GM08714 (cell line): ENCODE results near the gene PRSS35.
"Not testable (repeated sequence)": the region's sequence is repeated elsewhere in the genome, so short reads cannot be mapped to it uniquely, and the experiment has no call there.

Experiments used
- H3K4me3 ChIP-seq: fragments of 200-500 bp; sonication (Bioruptor generic); 2 replicates; pipeline ENCODE4 v1.5.1; 2014; ENCODE audit warnings: mild to moderate bottlenecking, low read length, inconsistent platforms
- ZNF274 ChIP-seq: IDR thresholded peaks from 2 replicates; pipeline ENCODE4 v1.6.1; 2012; ENCODE audit warnings: mild to moderate bottlenecking, low read depth, low read length

Gene PRSS35

DNA sequence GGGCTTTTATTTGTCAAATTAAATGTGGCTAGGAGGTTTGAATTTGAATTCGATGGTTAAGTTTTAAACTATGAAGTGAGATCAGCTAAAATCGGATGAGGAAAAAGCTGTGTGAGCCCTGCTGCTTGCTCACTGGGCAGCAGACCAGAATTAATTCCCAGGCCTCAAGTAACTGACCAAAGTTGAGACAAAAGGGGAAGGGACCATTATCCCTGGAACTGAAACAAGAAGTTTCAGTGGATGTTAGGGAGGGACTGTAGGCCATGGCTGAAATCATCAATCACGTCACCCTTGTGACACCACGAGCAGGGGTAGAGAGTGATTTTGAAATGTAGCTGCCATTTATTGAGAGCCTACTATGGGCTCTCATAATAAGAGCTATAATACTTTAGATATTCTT is 7.0 kb upstream of the PRSS35 start:
- no peak for TF ChIP-seq ZNF274
- no peak overlapping the region for H3K4me3 ChIP-seq

DNA sequence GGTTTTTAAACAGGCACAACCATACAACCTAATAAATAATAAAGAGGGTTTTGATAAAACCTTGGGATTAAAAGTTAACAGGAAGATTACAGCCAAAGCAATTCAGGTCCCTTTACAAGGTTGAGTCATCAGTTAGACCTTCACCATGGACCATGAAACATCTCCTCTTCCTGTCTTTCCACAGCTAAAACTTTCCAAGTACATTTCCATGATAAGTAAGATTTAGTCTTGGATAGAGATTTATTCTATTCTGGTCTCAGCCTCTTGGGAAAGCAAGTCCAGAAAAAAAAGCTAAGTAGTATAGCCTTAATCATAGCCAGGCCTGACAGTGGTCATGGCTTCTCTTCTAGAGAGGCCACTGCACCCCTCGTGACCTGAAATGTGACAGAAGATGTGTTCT is 2.9 kb upstream of the PRSS35 start:
- no peak overlapping the region for H3K4me3 ChIP-seq
- TF ChIP-seq ZNF274, result no peak

DNA sequence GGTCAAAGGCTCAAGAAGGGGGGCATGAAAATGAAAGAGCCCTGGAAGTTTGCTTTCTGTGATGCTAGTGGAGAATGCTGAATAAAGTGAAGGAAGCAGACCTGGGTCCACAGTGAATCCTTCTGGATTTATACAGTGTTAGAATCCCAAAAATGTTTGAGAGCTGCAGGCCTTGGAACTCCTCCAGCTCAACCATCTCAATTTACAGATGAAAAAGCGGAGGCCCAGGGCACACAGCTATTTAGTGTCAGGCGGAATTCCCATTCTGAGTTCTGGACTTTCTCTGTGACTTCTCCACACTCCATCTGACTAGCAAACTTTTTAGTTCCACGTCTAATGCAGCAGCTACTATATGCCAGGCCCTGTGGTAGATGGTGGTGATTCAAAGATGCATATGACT is 1.5 kb upstream of the PRSS35 start:
- no peak overlapping the region for H3K4me3 ChIP-seq
- TF ChIP-seq ZNF274, result no peak

DNA sequence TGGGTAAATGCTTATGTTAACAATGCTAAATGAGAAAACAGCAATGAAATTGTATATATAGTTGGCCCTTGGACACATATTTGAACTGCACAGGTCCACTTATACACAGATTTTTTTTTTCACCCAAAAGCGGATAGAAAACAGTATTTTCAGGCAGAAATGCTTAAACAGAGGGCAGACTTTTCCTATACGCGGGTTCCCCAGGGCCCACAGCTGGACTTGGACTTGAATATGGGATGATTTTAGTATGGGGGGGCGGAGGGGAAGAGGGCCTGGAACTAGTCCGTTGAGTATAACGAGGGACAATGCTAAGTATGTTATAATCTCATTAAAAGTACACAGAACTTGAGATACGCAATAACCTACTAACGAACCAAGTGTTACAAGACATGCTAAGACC is 1.1 kb upstream of the PRSS35 start:
- TF ChIP-seq ZNF274, result no peak
- no peak overlapping the region for H3K4me3 ChIP-seq

DNA sequence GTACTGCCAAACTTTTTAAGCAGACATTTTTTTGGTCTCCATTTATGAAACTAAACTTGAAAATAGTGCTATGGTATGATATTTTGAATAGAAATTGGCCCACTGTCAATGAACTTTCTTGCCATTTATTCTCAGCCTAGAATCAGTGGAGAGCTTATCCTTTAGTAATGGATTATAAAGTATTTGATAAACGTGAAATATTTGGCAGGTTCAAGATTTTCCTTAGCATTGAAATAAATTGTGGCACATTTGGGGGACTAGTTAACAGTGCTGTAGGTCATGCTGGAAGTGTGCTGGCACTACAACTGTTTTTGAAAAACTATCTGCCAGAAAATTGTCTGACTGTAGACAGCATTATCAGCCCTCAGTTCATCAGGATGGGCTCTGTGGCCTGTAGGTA is 2.1 kb downstream of the PRSS35 start:
- TF ChIP-seq ZNF274, result no peak
- no peak overlapping the region for H3K4me3 ChIP-seq

DNA sequence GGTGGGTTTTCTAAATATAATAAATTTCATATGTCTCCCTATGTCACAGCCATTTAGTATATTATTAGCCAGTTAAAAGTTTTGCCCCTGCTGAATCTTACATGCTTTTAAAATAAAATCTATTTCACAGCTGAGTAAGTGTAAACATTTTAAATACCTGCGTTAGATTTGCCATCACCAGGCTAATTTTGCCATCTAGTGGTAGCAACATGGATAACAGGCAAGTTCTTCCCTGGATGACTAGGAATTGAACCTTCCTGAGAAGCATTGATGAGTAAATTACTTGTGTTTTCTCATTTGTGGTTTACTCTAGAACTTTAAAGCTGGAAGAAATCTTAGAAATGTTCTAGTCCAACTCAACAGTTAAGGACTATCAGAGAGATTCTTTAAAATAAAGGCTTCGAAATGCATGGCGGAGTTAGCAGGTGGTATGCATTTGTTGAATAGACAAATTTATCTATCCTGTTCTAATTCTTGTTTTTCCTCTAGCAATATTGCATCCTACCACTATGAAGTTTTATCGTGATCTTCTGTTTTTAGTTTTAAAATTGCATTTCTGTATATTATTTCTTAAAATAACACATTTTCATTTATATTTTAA is 2.6 kb downstream of the PRSS35 start:
- no peak overlapping the region for H3K4me3 ChIP-seq
- TF ChIP-seq ZNF274, result no peak

DNA sequence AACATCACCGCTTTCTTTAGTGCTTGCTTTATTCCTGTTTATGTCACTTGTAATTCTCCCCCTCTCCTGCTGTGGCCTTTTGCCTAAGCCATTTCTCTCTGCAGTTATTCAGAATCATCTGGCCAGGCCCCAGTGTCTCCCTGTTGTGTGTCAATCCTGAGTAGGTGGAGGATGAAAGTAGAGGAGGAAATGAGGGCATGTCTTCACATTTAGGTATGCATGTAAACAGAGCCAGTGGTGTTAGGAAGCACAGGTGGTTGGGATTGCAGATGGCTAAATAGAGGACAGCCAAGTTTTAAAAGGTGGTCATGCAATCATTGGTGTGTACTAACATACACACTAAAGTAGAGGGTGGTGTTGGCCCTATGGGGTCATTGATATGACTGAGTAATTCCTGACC is 5.2 kb downstream of the PRSS35 start:
- no peak overlapping the region for H3K4me3 ChIP-seq
- no peak for TF ChIP-seq ZNF274

DNA sequence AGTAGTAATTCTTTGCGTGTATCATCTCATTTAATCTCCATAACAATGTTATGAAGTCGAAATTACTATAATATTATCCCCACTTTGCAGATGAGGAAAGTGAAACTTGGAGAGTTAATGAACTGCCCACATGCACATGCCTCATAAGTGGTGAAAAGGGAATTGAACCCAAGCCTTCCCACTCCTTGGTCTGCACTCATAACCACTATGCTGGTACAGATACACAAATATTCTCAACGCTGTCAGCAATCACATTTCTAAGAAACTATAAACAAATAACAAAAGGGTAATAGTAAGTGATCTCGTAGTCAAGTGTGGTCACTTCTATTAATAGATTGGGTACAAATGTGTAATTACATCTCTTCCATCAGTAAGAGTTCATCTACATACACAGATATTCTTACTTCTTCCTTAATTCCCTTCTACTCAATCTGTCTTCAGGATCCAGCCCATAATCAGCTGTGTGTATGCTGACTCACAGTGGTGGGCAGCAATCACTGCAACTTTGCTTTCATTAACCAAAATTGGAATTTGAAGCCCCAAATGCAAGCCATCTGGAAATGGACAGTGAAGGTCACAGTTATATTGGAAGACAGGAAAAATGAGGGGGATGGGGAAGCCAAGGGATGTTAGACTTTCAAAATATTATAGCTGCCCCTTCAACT is 6.6 kb downstream of the PRSS35 start:
- no peak overlapping the region for H3K4me3 ChIP-seq
- no peak for TF ChIP-seq ZNF274

DNA sequence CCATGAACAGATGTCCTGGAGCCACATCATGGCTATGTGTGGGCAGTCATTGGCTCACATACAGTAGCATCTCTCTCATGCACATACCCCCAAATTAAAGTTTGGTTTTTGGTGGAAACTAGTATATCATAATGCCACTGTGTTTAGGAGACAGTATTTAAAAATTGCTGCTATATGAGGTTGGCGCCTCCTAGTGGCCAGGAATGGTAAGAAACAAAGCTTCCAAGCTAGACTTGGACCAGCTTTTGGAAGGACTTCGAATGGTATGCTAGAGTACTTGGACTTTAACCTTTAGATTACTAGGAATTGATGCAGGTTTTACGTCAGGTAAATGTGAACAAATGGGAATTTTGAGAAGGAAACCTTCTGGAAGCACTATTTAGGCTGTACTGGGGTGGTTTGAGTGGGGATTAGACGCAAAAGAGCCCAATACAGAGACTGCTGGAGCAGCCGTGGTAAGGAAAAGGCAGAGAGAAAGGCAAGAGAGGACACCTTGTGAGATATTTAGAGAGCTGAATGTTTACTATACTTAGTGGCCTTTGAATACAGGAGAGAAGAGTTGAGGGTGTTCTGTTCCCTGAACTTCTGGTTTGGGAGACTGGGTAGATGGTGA is 23.8 kb downstream of the PRSS35 start:
- no peak overlapping the region for H3K4me3 ChIP-seq
- no peak for TF ChIP-seq ZNF274

DNA sequence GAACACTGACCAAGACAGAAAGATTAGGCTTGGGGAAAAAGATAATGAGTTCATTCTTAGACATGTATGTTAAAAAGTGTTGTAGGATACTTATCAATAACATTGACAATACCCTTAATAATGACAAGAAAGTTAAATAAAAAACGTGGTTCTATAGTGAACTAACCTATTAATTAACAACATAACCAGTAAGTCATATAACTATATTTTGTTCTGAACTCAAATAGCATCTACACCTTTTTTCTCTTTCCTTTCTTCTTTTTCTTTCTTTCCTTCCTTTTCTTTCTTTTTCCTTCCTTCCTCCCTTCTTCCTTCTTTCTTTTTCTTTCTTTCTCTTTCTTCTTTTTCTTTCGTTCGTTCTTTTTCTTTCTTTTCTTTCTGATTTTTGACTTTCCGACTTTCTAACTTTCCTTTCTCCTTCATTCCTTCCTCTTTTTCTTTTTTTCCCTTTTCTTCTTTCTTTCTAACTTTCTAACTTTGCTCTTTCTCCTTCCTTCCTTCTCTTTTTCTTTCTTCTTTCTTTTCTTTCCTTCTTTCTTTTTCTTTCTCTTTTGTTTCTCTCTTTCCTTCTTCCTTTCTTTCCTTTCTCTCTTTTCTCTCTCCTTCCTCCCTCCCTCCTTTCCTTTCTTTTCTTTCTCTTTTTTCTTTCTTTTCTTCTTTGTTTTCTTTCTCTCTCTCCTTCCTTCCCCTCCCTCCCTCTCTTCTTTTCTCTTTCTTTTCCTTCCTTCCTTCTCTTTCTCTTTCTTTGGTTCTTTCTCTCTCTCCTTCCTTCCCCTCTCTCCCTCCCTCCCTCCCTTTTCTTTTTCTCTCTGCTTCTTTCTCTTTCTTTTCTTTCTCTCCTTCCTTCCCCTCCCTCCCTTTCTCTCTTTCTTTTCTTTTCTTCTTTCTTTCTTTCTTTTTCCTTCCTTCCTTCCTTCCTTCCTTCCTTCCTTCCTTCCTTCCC is 24.6 kb downstream of the PRSS35 start:
- no peak overlapping the region for H3K4me3 ChIP-seq
- no peak for TF ChIP-seq ZNF274

DNA sequence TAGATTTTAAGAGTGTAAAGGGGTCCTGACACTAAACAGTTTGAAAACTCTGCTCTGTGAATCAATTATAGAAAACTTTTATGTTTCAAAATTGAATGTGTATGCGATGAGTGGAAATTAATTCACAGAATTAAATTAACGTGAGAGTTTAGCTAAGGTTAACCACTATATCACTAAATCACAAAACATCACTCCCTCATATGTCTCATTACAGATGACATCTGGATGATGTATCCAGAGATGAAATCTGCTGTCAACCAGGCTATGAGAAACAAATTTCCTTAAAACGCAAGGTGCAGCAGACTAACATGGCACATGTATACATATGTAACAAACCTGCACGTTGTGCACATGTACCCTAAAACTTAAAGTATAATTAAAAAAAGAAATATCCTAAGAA is 27.3 kb downstream of the PRSS35 start:
- H3K4me3 ChIP-seq, result no peak overlapping the region
- TF ChIP-seq ZNF274, result no peak

DNA sequence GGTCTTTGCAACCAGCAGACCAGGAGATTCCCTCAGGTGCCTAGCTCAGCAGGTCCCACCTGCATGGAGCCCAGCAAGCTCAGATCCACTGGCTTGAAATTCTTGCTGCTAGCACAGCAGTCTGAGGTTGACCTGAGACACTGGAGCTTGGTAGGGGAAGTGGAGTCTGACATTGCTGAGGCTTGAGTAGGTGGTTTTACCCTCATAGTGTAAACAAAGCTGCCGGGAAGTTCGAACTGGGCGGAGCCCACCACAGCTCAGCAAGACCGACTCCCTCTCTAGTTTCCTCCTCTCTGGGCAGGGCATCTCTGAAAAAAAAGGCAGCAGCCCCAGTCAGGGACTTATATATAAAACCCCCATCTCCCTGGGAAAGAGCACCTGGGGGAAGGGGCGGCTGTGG is 34.3 kb downstream of the PRSS35 start:
- H3K4me3 ChIP-seq, result no peak overlapping the region
- no peak for TF ChIP-seq ZNF274

DNA sequence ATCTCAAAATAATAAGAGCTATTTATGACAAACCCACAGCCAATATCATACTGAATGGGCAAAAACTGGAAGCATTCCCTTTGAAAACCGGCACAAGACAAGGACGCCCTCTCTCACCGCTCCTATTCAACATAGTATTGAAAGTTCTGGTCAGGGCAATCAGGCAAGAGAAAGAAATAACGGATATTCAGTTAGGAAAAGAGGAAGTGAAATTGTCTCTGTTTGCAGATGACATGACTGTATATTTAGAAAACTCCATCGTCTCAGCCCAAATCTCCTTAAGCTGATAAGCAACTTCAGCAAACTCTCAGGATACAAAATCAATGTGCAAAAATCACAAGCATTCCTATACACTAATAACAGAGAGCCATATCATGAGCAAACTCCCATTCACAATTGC is 38.1 kb downstream of the PRSS35 start:
- H3K4me3 ChIP-seq, result not testable (repeated sequence)

DNA sequence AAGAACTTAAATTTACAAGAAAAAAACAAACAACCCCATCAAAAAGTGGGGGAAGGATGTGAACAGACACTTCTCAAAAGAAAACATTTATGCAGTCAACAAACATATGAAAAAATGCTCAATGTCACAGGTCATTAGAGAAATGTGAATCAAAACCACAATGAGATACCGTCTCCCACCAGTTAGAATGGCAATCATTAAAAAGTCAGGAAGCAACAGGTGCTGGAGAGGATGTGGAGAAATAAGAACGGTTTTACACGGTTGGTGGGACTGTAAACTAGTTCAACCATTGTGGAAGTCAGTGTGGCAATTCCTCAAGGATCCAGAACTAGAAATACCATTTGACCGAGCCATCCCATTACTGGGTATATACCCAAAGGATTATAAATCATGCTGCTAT is 39.4 kb downstream of the PRSS35 start:
- H3K4me3 ChIP-seq, result not testable (repeated sequence)

DNA sequence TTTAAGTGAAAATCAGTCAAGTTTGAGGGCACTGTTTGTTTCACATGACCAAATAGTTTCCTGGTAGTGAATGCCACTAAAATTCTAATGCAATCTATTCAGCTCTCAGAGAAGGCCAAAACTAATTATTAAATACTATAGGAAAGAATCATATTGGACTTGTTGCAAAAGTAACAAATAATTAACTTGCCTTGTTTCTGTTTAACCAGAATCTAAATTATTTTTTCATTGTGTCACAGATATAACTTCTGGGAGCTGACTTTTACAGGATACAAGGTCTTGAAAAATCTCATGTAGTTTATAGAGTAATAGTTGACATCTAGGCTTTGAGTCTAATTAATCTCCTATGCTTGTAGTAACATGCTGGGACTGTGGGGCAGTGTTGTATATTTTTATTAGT is 44.5 kb downstream of the PRSS35 start:
- no peak for TF ChIP-seq ZNF274
- H3K4me3 ChIP-seq, result no peak overlapping the region

DNA sequence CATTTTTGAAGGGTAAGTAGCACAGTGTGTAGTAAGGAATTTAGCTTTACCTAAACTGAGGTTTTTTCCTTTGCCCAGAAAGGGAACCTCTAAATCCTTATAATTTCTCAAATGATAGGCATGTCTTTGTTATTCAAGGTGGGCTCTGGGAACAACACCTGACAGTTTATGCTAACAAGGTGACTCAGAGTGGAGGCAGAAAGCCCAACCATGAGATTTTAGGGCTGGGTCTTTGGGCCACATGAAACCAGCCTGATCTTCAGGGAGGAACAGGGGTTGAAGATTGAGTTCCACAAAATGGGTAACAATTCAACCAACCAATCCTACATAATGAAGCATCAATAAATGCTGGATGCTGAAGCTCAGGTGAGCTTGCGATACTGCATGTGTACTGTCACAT is 46.6 kb downstream of the PRSS35 start:
- H3K4me3 ChIP-seq, result no peak overlapping the region
- TF ChIP-seq ZNF274, result no peak

DNA sequence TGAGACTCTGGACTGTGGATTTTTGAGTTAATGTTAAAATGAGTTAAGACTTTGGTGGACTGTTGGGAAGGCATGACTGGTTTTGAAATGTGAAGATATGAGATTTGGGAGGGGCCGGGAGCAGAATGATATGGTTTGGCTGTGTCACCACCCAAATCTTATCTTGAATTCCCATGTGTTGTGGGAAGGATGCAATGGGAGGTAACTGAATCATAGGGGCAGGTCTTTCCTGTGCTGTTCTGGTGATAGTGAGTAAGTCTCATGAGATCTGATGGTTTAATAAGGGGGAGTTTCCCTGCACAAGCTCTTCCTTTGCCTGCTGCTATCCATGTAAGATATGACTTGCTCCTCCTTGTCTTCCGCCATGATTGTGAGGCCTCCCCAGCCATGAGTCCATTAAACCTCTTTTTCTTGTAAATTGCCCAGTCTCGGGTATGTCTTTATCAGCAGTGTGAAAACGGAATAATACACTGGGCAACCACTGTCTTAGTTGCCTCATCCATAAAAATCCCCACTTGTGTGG is 59.4 kb downstream of the PRSS35 start:
- not testable (repeated sequence) for H3K4me3 ChIP-seq
